Measurements from ENCODE around the gene ZBTB18.

ZBTB18 gene

GRCh38 chr1:244088161-244088560 is 37.1 kb downstream of the ZBTB18 start:
- no peak overlapping the region for H3K4me3 Mint-ChIP-seq
- ATAC-seq (replicated peaks; ENCODE audit: extremely low read depth, poor library complexity, severe bottlenecking) (no peak), DNase-seq (ENCODE audit: low spot score in 2 of 2) (no peak)
- H3K9me3 Mint-ChIP-seq, result no peaks in the 10 kb centered on the region
- no peak overlapping the region for H3K27ac Mint-ChIP-seq (ENCODE audit: low read depth)
- peaks cover 4% of the 10 kb centered on the region for H3K36me3 Mint-ChIP-seq (ENCODE audit: insufficient read depth)
- no peaks in the 10 kb centered on the region for H3K4me1 Mint-ChIP-seq
- H3K27me3 Mint-ChIP-seq, result peaks cover 70% of the 10 kb centered on the region

DNA sequence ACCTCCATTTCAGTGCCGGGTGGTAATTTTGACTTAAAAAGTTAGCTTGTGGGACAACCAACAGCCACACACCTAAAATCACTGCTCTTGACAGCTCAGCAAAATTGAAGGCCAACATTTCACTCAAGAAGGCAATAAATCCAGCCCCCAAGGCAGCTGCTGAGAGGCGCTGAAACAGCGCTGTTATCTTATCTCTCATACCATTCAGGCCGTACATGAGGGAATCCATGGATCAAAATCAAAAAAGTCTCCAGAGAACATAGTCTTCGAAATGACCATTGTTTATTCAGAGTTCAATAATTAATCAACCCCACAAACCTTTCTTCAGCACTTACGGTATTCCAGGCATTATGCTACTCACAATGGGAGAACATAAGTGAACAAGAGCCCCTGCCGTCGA is 38.5 kb downstream of the ZBTB18 start:
- no peak overlapping the region for H3K4me3 Mint-ChIP-seq
- H3K27me3 Mint-ChIP-seq, result peaks cover 69% of the 10 kb centered on the region

GRCh38 chr1:244090645-244091044 is 39.6 kb downstream of the ZBTB18 start:
- Mint-ChIP-seq H3K4me3 (no peak overlapping the region), H3K36me3 (ENCODE audit: insufficient read depth) (peaks cover 4% of the 10 kb centered on the region)
- ATAC-seq (replicated peaks; ENCODE audit: extremely low read depth, poor library complexity, severe bottlenecking), result no peak

More for the DNA sequence above, 38.5 kb downstream of the ZBTB18 start:
- ATAC-seq (replicated peaks; ENCODE audit: extremely low read depth, poor library complexity, severe bottlenecking) (no peak), DNase-seq (ENCODE audit: low spot score in 2 of 2) (no peak)
- Mint-ChIP-seq H3K27ac (ENCODE audit: low read depth) (no peak overlapping the region), H3K4me1 (no peaks in the 10 kb centered on the region), H3K36me3 (ENCODE audit: insufficient read depth) (peaks cover 4% of the 10 kb centered on the region), H3K9me3 (no peaks in the 10 kb centered on the region)

DNA sequence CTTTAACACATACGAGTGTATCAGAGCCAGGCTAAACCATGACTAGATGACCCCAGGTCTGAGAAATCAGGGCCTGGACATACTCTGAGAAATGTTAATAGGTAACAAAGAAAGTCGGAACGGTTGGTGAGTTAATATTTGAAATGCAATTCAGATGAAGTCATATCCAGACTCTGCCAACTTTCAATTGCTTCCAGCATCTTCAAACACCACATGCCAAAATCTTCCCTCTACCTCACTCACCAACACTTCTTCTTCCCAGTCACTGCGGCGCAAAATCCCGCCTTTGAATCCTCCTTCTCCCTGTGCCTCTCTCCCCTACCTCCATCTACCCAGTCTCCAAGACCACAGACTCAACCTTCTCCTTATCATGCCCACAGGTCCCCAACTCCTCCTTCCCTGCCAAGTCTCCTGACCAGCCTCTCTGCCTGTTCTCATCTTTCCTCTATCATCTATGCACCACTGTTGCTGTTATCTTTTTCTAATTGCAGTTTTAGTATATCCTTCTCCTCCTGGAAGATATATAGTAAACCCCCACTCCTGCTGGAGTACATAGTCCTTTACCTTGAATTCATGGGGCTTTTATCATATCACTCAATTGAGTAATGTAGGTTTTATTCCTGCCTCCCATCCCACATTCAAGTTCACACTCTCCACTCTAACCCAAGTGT is 41.3 kb downstream of the ZBTB18 start:
- Mint-ChIP-seq H3K4me1 (no peaks in the 10 kb centered on the region), H3K4me3 (no peak overlapping the region)

More at GRCh38 chr1:244090645-244091044, 39.6 kb downstream of the ZBTB18 start:
- Mint-ChIP-seq H3K27me3 (peaks cover 66% of the 10 kb centered on the region), H3K27ac (ENCODE audit: low read depth) (no peak overlapping the region), H3K4me1 (no peaks in the 10 kb centered on the region), H3K9me3 (no peaks in the 10 kb centered on the region)
- DNase-seq (ENCODE audit: low spot score in 2 of 2), result no peak

DNA sequence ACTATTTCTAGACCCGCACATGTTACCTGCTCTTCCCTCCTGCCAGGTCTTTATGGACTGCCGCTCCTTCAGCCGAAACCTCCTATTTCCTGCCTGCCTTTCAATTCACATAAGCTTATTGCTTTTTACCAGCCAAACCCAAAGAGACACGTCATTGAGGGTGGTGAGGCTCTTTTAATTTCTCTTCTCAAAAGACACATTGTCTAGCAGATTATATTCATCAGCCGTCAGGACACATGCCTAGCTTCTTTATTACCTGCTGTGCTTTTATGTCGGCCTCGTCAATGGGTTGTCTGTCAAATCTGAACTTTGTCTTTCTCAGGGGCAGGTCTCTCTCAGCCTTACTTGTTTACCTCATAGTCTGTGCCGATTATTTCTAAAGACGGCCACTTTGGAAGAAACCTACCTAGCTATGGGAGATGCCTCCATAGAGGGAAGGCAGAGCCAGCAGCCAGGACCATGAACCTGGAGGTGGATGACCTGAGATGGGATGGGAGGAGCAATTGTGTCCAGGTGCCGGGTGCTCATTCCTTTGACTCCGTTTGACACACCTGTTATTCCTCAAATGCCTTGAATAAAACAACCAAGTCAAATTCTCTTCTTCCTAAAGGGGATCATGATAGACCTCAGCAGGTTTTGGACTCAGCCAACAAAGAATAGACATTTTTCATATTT is 42.0 kb downstream of the ZBTB18 start:
- DNase-seq (ENCODE audit: low spot score in 2 of 2) (no peak), ATAC-seq (replicated peaks; ENCODE audit: extremely low read depth, poor library complexity, severe bottlenecking) (no peak)
- no peak overlapping the region for H3K4me3 Mint-ChIP-seq
- H3K4me1 Mint-ChIP-seq, result no peaks in the 10 kb centered on the region
- H3K9me3 Mint-ChIP-seq, result no peaks in the 10 kb centered on the region
- no peak overlapping the region for H3K27ac Mint-ChIP-seq (ENCODE audit: low read depth)
- H3K36me3 Mint-ChIP-seq (ENCODE audit: insufficient read depth), result peaks cover 4% of the 10 kb centered on the region
- peaks cover 41% of the 10 kb centered on the region for H3K27me3 Mint-ChIP-seq

More for the DNA sequence above, 41.3 kb downstream of the ZBTB18 start:
- Mint-ChIP-seq H3K27me3 (peaks cover 48% of the 10 kb centered on the region), H3K36me3 (ENCODE audit: insufficient read depth) (peaks cover 4% of the 10 kb centered on the region), H3K27ac (ENCODE audit: low read depth) (no peak overlapping the region), H3K9me3 (no peaks in the 10 kb centered on the region)
- no peak for DNase-seq (ENCODE audit: low spot score in 2 of 2)
- ATAC-seq (replicated peaks; ENCODE audit: extremely low read depth, poor library complexity, severe bottlenecking), result no peak

DNA sequence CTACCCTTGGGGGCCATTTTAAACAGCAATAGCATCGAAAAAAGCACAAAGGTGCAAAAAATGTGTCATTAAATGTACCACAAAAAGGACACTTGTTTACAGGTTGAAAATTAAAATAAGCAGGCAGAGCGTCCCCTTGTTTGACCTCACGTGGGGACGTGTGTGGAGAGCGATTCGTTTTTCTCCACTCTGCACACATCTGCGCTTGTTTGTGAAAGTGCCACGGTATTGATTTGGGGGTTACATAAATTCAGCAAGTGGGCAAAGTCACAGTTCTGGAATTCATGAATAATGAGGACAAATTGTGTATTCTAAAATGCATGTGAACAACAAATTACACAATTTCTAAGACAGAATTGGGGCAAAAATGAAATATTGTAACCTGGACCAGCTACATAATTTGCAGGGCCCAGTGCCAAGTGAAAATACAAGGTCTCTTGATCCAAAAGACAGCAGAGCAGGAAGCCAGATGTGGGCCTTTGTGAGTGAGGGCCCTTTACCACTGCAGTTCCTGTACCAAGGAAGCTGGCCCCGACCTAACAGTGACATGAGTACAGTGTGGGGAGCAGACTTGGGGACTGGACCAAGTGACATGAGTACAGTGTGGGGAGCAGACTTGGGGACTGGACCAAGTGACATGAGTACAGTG is 43.9 kb downstream of the ZBTB18 start:
- H3K4me1 Mint-ChIP-seq, result no peaks in the 10 kb centered on the region
- ATAC-seq (replicated peaks; ENCODE audit: extremely low read depth, poor library complexity, severe bottlenecking) (no peak), DNase-seq (ENCODE audit: low spot score in 2 of 2) (no peak)
- no peaks in the 10 kb centered on the region for H3K9me3 Mint-ChIP-seq
- no peak overlapping the region for H3K4me3 Mint-ChIP-seq
- peaks cover 54% of the 10 kb centered on the region for H3K27me3 Mint-ChIP-seq
- H3K36me3 Mint-ChIP-seq (ENCODE audit: insufficient read depth), result peaks cover 2% of the 10 kb centered on the region
- no peak overlapping the region for H3K27ac Mint-ChIP-seq (ENCODE audit: low read depth)

GRCh38 chr1:244095529-244095911 is 44.4 kb downstream of the ZBTB18 start:
- H3K36me3 Mint-ChIP-seq (ENCODE audit: insufficient read depth), result peaks cover 2% of the 10 kb centered on the region
- no peak overlapping the region for H3K27ac Mint-ChIP-seq (ENCODE audit: low read depth)
- ATAC-seq (replicated peaks; ENCODE audit: extremely low read depth, poor library complexity, severe bottlenecking), result no peak
- no peaks in the 10 kb centered on the region for H3K9me3 Mint-ChIP-seq
- no peak for DNase-seq (ENCODE audit: low spot score in 2 of 2)
- no peak overlapping the region for H3K4me3 Mint-ChIP-seq
- H3K4me1 Mint-ChIP-seq, result peaks cover under 1% of the 10 kb centered on the region
- H3K27me3 Mint-ChIP-seq, result peaks cover 59% of the 10 kb centered on the region

- no peak overlapping the region for H3K4me3 Mint-ChIP-seq
- H3K27me3 Mint-ChIP-seq, result peaks cover 65% of the 10 kb centered on the region
- peaks cover 2% of the 10 kb centered on the region for H3K36me3 Mint-ChIP-seq (ENCODE audit: insufficient read depth)
- no peak for ATAC-seq (replicated peaks; ENCODE audit: extremely low read depth, poor library complexity, severe bottlenecking)
- DNase-seq (ENCODE audit: low spot score in 2 of 2), result no peak
- H3K27ac Mint-ChIP-seq (ENCODE audit: low read depth), result no peak overlapping the region
- no peaks in the 10 kb centered on the region for H3K9me3 Mint-ChIP-seq
- peaks cover 7% of the 10 kb centered on the region for H3K4me1 Mint-ChIP-seq
Measured at GRCh38 chr1:244096066-244096610, 45.1 kb downstream of the ZBTB18 start.

DNA sequence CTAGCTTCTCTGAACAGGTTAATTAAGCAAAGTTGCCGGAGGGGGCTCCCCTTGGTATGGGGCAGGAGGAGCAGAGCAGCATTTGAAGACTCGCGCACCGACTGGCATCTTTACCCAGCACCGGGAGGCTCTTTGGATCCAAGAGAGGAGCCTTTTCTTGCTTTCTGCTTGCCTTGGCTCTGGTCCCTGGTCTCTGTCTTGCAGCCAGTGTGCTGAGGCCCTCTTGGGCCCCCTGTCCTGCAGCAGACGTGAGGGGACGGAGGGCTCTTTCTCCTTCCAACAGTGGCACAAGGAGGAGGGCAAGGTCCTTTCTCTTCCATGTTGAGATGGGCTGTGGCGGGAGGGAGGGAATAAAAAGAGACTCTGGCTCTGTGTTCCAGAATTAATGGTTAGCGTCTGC is 45.6 kb downstream of the ZBTB18 start:
- no peak for DNase-seq (ENCODE audit: low spot score in 2 of 2)
- H3K27me3 Mint-ChIP-seq, result peaks cover 68% of the 10 kb centered on the region
- no peak overlapping the region for H3K27ac Mint-ChIP-seq (ENCODE audit: low read depth)
- ATAC-seq (replicated peaks; ENCODE audit: extremely low read depth, poor library complexity, severe bottlenecking), result no peak
- peaks cover 2% of the 10 kb centered on the region for H3K36me3 Mint-ChIP-seq (ENCODE audit: insufficient read depth)
- H3K9me3 Mint-ChIP-seq, result no peaks in the 10 kb centered on the region
- H3K4me3 Mint-ChIP-seq, result no peak overlapping the region
- peaks cover 10% of the 10 kb centered on the region for H3K4me1 Mint-ChIP-seq

DNA sequence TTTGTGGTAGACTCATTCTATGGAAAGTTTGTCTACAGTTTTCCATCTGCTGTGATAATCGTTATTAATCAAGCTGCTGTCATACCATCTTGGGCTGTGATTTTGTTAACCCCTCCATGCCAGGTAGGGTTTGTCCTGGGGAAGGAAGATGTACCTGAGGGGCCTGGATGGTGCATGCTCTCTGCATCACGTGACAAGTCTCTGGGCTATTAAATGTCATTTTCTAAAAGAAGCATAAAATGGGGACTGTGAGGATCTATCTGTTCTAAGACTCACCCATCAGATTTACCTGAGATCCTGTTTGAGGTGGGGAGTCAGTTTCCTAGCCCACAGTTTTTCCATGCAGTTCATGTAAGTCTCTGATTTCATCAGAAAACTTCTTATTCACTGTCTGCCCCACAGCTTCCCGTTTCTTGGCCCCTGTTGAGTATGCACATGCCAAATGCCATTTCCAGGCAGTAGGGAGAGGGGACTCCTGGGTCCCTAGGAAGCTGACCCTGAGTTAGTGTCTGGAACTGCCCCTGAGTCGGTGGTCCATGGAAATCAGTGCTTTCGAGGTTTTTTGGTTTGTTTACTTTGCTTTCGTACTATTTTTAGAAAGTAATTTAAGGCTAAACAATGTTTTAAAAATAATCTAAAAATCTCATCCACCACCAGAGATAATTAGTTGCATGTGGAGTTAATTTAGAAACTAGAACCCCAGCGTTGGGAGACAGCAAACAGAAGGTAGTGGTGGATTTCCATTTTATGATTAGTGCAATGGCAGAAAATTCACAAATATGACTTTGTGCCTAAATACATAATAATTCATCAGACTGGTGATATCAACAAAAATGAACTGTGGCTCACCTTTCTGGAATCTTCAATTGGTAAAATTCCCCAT is 46.7 kb downstream of the ZBTB18 start:
- Mint-ChIP-seq H3K9me3 (no peaks in the 10 kb centered on the region), H3K4me1 (peaks cover 10% of the 10 kb centered on the region), H3K27ac (ENCODE audit: low read depth) (no peak overlapping the region), H3K36me3 (ENCODE audit: insufficient read depth) (peaks cover 2% of the 10 kb centered on the region), H3K27me3 (peaks cover 68% of the 10 kb centered on the region), H3K4me3 (no peak overlapping the region)
- ATAC-seq (replicated peaks; ENCODE audit: extremely low read depth, poor library complexity, severe bottlenecking) (no peak), DNase-seq (ENCODE audit: low spot score in 2 of 2) (no peak)

GRCh38 chr1:244099258-244099930 is 48.3 kb downstream of the ZBTB18 start:
- Mint-ChIP-seq H3K4me3 (no peak overlapping the region), H3K27ac (ENCODE audit: low read depth) (no peak overlapping the region), H3K27me3 (peaks cover 68% of the 10 kb centered on the region), H3K36me3 (ENCODE audit: insufficient read depth) (no peaks in the 10 kb centered on the region), H3K4me1 (peaks cover 10% of the 10 kb centered on the region), H3K9me3 (no peaks in the 10 kb centered on the region)
- DNase-seq (ENCODE audit: low spot score in 2 of 2) (no peak), ATAC-seq (replicated peaks; ENCODE audit: extremely low read depth, poor library complexity, severe bottlenecking) (no peak)

- no peak overlapping the region for H3K27ac Mint-ChIP-seq (ENCODE audit: low read depth)
- H3K9me3 Mint-ChIP-seq, result no peaks in the 10 kb centered on the region
- no peaks in the 10 kb centered on the region for H3K36me3 Mint-ChIP-seq (ENCODE audit: insufficient read depth)
- peaks cover 10% of the 10 kb centered on the region for H3K4me1 Mint-ChIP-seq
- H3K27me3 Mint-ChIP-seq, result peaks cover 68% of the 10 kb centered on the region
- H3K4me3 Mint-ChIP-seq, result no peak overlapping the region
- ATAC-seq (replicated peaks; ENCODE audit: extremely low read depth, poor library complexity, severe bottlenecking) (no peak), DNase-seq (ENCODE audit: low spot score in 2 of 2) (no peak)
Measured at GRCh38 chr1:244100276-244100675, 49.2 kb downstream of the ZBTB18 start.
